MM.1S (cell line): ENCODE results near the gene RICTOR.

Source experiments
- DNase-seq: peaks from one replicate; pipeline ENCODE4 v3.0.0-alpha.2; 2015
- H2AFZ ChIP-seq: fragments of 300-600 bp; sonication (generic); 2 replicates; pipeline ENCODE4 v1.6.0; 2016; ENCODE audit warnings: antibody characterized with exemption, low read length
- H3F3A ChIP-seq: fragments of 300-600 bp; sonication (generic); 2 replicates; pipeline ENCODE4 v1.6.1; 2016; ENCODE audit warnings: mild to moderate bottlenecking, antibody characterized with exemption, low read length, moderate library complexity, mixed read lengths; ENCODE audit not compliant: insufficient read depth
- H3K27ac ChIP-seq: fragments of 300-600 bp; sonication (generic); 2 replicates; pipeline ENCODE4 v1.5.1; 2016; ENCODE audit warnings: mild to moderate bottlenecking, low read length
- H3K27me3 ChIP-seq: fragments of 300-600 bp; sonication (generic); replicated peaks from 2 replicates; pipeline ENCODE4 v1.6.0; 2016; ENCODE audit warnings: low read length; ENCODE audit not compliant: insufficient read depth
- H3K36me3 ChIP-seq: fragments of 300-600 bp; sonication (generic); replicated peaks from 2 replicates; pipeline ENCODE4 v1.6.1; 2016; ENCODE audit warnings: mild to moderate bottlenecking, low read length, mixed read lengths; ENCODE audit not compliant: insufficient read depth
- H3K4me1 ChIP-seq: fragments of 300-600 bp; sonication (generic); 2 replicates; pipeline ENCODE4 v1.6.1; 2016; ENCODE audit warnings: low read length, mixed read lengths
- H3K4me2 ChIP-seq: fragments of 300-600 bp; sonication (generic); 2 replicates; pipeline ENCODE4 v1.6.0; 2016; ENCODE audit warnings: low read depth, low read length
- H3K4me3 ChIP-seq: fragments of 300-600 bp; sonication (generic); 2 replicates; pipeline ENCODE4 v1.5.1; 2016; ENCODE audit warnings: low read length, mixed read lengths
- H3K79me2 ChIP-seq: fragments of 300-600 bp; sonication (generic); 2 replicates; pipeline ENCODE4 v1.6.1; 2016; ENCODE audit warnings: mixed run types, low read length, mixed read lengths
- H3K9ac ChIP-seq: fragments of 300-600 bp; sonication (generic); 2 replicates; pipeline ENCODE4 v1.6.1; 2016; ENCODE audit warnings: low read length, mixed read lengths
- H3K9me2 ChIP-seq: fragments of 300-600 bp; sonication (generic); replicated peaks from 2 replicates; pipeline ENCODE4 v1.6.1; 2016; ENCODE audit warnings: mild to moderate bottlenecking, low read length, mixed read lengths; ENCODE audit not compliant: insufficient read depth
- H3K9me3 ChIP-seq: fragments of 300-600 bp; sonication (generic); replicated peaks from 2 replicates; pipeline ENCODE4 v1.6.1; 2016; ENCODE audit warnings: mild to moderate bottlenecking, low read length, mixed read lengths; ENCODE audit not compliant: insufficient read depth
- H4K20me1 ChIP-seq: fragments of 300-600 bp; sonication (generic); 2 replicates; pipeline ENCODE4 v1.6.1; 2016; ENCODE audit warnings: mild to moderate bottlenecking, low read length, moderate library complexity, mixed read lengths; ENCODE audit not compliant: insufficient read depth
- EZH2 ChIP-seq: fragments of 300-600 bp; sonication (generic); optimal IDR thresholded peaks from 2 replicates; pipeline ENCODE3; 2017; ENCODE audit warnings: low read depth, mild to moderate bottlenecking, antibody characterized with exemption, low read length, mixed read lengths
- EZH2phosphoT487 ChIP-seq: fragments of 300-600 bp; sonication (generic); IDR thresholded peaks from 2 replicates; pipeline ENCODE4 v1.6.1; 2018; ENCODE audit warnings: antibody characterized with exemption, low read length
- TF ChIP-seq, protein P1 (sequence below): fragments of 300-600 bp; sonication (generic); IDR thresholded peaks from 2 replicates; pipeline ENCODE4 v1.5.1; 2016; ENCODE audit warnings: antibody characterized with exemption, low read length, mixed read lengths

RICTOR gene

DNA sequence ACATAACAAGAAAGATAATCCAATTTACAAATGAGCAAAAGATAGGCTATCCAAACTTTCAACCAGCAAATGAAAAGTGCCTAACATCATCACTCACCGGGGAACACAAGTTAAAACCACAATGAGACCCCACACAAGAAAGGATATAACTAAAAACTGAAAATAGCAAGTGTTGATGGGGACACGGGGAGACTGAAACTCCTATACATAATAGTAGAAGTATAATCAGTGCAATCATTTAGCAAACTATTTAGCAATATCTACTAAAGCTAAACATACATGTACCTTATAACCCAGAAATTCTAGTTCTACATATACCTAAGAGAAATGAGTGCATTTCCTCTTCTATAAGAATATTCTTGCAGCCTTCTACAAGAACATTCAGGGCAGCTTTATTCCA lies 72.5 kb downstream of the RICTOR start:
- no peak overlapping the region for H3K4me2 ChIP-seq
- H3K9ac ChIP-seq, result no peak overlapping the region
- TF ChIP-seq EZH2phosphoT487 (no peak), EZH2 (no peak)
- TF ChIP-seq, protein P1, sequence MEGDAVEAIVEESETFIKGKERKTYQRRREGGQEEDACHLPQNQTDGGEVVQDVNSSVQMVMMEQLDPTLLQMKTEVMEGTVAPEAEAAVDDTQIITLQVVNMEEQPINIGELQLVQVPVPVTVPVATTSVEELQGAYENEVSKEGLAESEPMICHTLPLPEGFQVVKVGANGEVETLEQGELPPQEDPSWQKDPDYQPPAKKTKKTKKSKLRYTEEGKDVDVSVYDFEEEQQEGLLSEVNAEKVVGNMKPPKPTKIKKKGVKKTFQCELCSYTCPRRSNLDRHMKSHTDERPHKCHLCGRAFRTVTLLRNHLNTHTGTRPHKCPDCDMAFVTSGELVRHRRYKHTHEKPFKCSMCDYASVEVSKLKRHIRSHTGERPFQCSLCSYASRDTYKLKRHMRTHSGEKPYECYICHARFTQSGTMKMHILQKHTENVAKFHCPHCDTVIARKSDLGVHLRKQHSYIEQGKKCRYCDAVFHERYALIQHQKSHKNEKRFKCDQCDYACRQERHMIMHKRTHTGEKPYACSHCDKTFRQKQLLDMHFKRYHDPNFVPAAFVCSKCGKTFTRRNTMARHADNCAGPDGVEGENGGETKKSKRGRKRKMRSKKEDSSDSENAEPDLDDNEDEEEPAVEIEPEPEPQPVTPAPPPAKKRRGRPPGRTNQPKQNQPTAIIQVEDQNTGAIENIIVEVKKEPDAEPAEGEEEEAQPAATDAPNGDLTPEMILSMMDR, result no peak
- no peaks in the 10 kb centered on the region for H3K9me3 ChIP-seq
- no peak overlapping the region for H3K4me3 ChIP-seq
- H4K20me1 ChIP-seq, result no peaks in the 10 kb centered on the region
- H3K27ac ChIP-seq, result no peak overlapping the region
- H3K79me2 ChIP-seq, result peaks cover 10% of the 10 kb centered on the region
- H3K36me3 ChIP-seq, result no peaks in the 10 kb centered on the region; the same call in none of the 2 replicates
- H3F3A ChIP-seq, result no peaks in the 10 kb centered on the region
- no peak overlapping the region for H2AFZ ChIP-seq
- no peaks in the 10 kb centered on the region for H3K9me2 ChIP-seq
- DNase-seq, result no peak
- H3K27me3 ChIP-seq, result no peaks in the 10 kb centered on the region
- no peaks in the 10 kb centered on the region for H3K4me1 ChIP-seq

DNA sequence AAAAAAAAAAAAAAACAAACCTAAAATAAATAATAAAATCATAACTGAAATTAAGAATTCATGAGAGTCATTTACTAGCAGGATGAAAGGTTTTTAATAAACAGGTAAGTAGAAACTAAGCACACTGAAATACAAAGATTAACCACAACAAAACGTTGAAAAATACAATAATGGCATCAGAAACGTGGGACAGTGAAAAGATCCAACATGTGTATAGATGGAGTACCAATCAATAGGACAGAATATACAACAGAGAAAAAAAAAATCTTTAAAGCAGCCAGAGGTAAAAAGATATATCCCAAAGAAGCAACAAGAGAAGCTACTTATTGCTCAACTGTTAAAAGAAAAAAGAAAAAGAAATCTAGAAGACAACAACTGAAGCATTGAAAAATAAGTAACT lies 75.2 kb downstream of the RICTOR start:
- Histone ChIP-seq H4K20me1 (no peaks in the 10 kb centered on the region), H3K27ac (no peak overlapping the region), H3K79me2 (peaks cover 10% of the 10 kb centered on the region), H3K9me2 (no peaks in the 10 kb centered on the region), H3F3A (peaks cover 5% of the 10 kb centered on the region; the same call in 1 of the 2 replicates), H3K27me3 (no peaks in the 10 kb centered on the region), H2AFZ (no peak overlapping the region), H3K36me3 (no peaks in the 10 kb centered on the region; the same call in 1 of the 2 replicates), H3K4me3 (no peak overlapping the region), H3K9ac (no peak overlapping the region), H3K4me2 (no peak overlapping the region), H3K4me1 (no peaks in the 10 kb centered on the region), H3K9me3 (no peaks in the 10 kb centered on the region)
- TF ChIP-seq, protein P1, result no peak
- TF ChIP-seq EZH2phosphoT487 (no peak), EZH2 (no peak)
- no peak for DNase-seq

DNA sequence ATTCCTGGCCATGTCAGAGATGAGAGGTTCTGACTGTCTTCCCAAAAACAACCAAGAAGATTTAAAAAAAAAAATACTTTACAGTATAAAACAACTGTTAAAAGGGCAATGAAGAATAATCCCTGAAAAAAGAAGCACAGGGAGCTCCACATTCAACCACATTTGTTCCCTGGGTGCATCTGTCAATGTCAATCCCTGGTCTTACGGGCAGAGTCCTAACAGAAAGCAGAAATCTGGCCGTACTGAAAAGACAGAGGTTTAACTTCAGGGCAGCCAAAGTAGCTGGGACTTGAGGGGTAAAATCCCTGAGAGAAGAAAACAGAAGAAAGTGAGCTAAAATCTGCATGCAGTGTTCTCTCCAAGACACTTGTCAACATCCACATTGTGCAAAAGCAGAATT lies 76.6 kb downstream of the RICTOR start:
- H3K4me2 ChIP-seq, result no peak overlapping the region
- no peak overlapping the region for H2AFZ ChIP-seq
- no peak overlapping the region for H3K27ac ChIP-seq
- H3F3A ChIP-seq, result peaks cover 5% of the 10 kb centered on the region; the same call in 1 of the 2 replicates
- H3K4me3 ChIP-seq, result no peak overlapping the region
- no peaks in the 10 kb centered on the region for H3K27me3 ChIP-seq
- no peak for TF ChIP-seq EZH2
- TF ChIP-seq, protein P1, result no peak
- no peak for TF ChIP-seq EZH2phosphoT487
- H4K20me1 ChIP-seq, result no peaks in the 10 kb centered on the region
- H3K9ac ChIP-seq, result no peak overlapping the region
- H3K79me2 ChIP-seq, result peaks cover 10% of the 10 kb centered on the region
- no peaks in the 10 kb centered on the region; the same call in 1 of the 2 replicates for H3K36me3 ChIP-seq
- no peaks in the 10 kb centered on the region for H3K9me2 ChIP-seq
- H3K9me3 ChIP-seq, result no peaks in the 10 kb centered on the region
- no peaks in the 10 kb centered on the region for H3K4me1 ChIP-seq
- no peak for DNase-seq
